ENCODE data around the gene AP4M1.
"Not testable (repeated sequence)": the region's sequence is repeated elsewhere in the genome, so short reads cannot be mapped to it uniquely, and the experiment has no call there.

AP4M1 gene

GRCh38 chr7:100127866-100128636 lies 26.6 kb downstream of the AP4M1 start:
- peak; percentile 63 for DNase-seq
- peak overlapping the region; percentile 99 for H3K4me3 Mint-ChIP-seq
- H3K27me3 Mint-ChIP-seq, result no peaks in the 10 kb centered on the region
- H3K4me1 Mint-ChIP-seq (ENCODE audit: low read depth), result peaks cover 40% of the 10 kb centered on the region
- H3K36me3 Mint-ChIP-seq (ENCODE audit: low read depth), result peaks cover 30% of the 10 kb centered on the region
- H3K27ac Mint-ChIP-seq, result peak overlapping the region; percentile 82
- no peaks in the 10 kb centered on the region for H3K9me3 Mint-ChIP-seq

GRCh38 chr7:100128637-100128963 lies 27.2 kb downstream of the AP4M1 start:
- Mint-ChIP-seq H3K36me3 (ENCODE audit: low read depth) (peaks cover 28% of the 10 kb centered on the region), H3K4me1 (ENCODE audit: low read depth) (peaks cover 40% of the 10 kb centered on the region), H3K4me3 (peak overlapping the region; percentile 99), H3K27me3 (no peaks in the 10 kb centered on the region), H3K9me3 (no peaks in the 10 kb centered on the region), H3K27ac (peak overlapping the region; percentile 82)
- DNase-seq, result no peak

DNA sequence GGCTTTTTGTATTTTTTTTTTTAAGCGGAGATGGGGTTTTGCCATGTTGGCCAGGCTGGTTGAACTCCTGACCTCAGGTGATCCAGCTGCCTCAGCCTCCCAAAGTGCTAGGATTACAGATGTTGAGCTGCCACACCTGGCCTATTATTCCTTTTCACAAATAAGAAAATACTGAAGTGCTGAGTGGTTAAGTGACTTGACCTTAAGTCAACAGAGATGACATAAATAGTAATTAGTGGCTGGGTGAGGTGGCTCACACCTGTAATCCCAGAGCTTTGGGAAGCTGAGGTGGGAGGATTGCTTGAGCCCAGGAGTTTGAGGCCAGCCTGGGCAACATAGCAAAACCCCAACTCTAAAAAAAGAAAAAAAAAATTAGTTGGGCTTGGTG lies 28.8 kb downstream of the AP4M1 start:
- Mint-ChIP-seq H3K4me1 (ENCODE audit: low read depth) (peaks cover 28% of the 10 kb centered on the region), H3K36me3 (ENCODE audit: low read depth) (peaks cover 15% of the 10 kb centered on the region)
- not testable (repeated sequence) for H3K4me3 Mint-ChIP-seq, DNase-seq, H3K9me3 Mint-ChIP-seq, H3K27me3 Mint-ChIP-seq, H3K27ac Mint-ChIP-seq

GRCh38 chr7:100130608-100131453 lies 29.4 kb downstream of the AP4M1 start:
- no peaks in the 10 kb centered on the region for H3K9me3 Mint-ChIP-seq
- H3K27ac Mint-ChIP-seq, result no peak overlapping the region
- DNase-seq, result peak; percentile 92
- H3K4me3 Mint-ChIP-seq, result peak overlapping the region; percentile 6
- H3K36me3 Mint-ChIP-seq (ENCODE audit: low read depth), result peaks cover 11% of the 10 kb centered on the region
- no peaks in the 10 kb centered on the region for H3K27me3 Mint-ChIP-seq
- peaks cover 24% of the 10 kb centered on the region for H3K4me1 Mint-ChIP-seq (ENCODE audit: low read depth)

DNA sequence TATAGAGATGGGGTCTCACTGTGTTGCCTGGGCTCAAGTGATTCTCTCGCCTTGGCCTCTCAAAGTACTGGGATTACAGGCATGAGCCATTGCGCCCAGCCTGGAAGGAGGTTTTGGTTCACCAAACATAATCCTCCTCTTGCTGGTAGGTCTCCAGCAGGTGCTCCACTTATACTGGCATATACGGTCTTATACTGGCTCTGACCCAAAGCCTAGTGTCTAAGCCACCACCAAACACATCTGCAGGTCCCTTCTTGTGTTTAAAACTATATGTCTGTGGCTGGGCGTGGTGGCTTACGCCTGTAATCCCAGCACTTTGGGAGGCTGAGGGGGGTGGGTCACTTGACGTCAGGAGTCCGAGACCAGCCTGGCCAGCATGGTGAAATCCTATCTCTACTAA lies 30.7 kb downstream of the AP4M1 start:
- Mint-ChIP-seq H3K27ac (no peak overlapping the region), H3K27me3 (no peaks in the 10 kb centered on the region), H3K36me3 (ENCODE audit: low read depth) (no peaks in the 10 kb centered on the region), H3K9me3 (no peaks in the 10 kb centered on the region), H3K4me3 (no peak overlapping the region), H3K4me1 (ENCODE audit: low read depth) (peaks cover 21% of the 10 kb centered on the region)
- no peak for DNase-seq

GRCh38 chr7:100132697-100133151 lies 31.3 kb downstream of the AP4M1 start:
- H3K27me3 Mint-ChIP-seq, result no peaks in the 10 kb centered on the region
- H3K36me3 Mint-ChIP-seq (ENCODE audit: low read depth), result no peaks in the 10 kb centered on the region
- peak; percentile 71 for DNase-seq
- H3K4me1 Mint-ChIP-seq (ENCODE audit: low read depth), result peaks cover 23% of the 10 kb centered on the region
- H3K9me3 Mint-ChIP-seq, result no peaks in the 10 kb centered on the region
- no peak overlapping the region for H3K4me3 Mint-ChIP-seq
- H3K27ac Mint-ChIP-seq, result no peak overlapping the region

GRCh38 chr7:100137851-100138760 lies 36.7 kb downstream of the AP4M1 start:
- H3K4me3 Mint-ChIP-seq, result no peak overlapping the region
- no peak for DNase-seq
- H3K27me3 Mint-ChIP-seq, result no peaks in the 10 kb centered on the region
- H3K36me3 Mint-ChIP-seq (ENCODE audit: low read depth), result no peaks in the 10 kb centered on the region
- no peak overlapping the region for H3K27ac Mint-ChIP-seq
- peaks cover 17% of the 10 kb centered on the region for H3K4me1 Mint-ChIP-seq (ENCODE audit: low read depth)
- no peaks in the 10 kb centered on the region for H3K9me3 Mint-ChIP-seq

DNA sequence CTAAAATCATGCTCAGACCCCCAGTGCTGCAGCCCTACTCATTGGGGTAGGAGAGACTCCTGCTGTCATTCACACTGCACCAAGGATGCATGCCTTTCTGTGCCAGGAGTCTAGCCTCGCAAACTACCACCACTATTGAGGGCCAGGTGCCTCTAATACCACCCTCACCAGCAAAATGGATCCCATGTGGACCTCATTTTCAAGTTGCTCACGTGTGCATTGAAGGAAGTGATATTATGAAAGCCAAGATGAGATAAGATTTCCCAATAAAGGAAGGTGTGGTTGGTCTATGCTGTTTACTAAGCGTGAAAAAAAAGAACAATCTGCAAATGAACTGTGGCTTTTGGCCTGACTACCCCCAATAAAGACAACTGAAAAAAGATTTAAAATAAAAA lies 40.1 kb downstream of the AP4M1 start:
- Mint-ChIP-seq H3K36me3 (ENCODE audit: low read depth) (no peaks in the 10 kb centered on the region), H3K4me3 (no peak overlapping the region), H3K4me1 (ENCODE audit: low read depth) (peaks cover 17% of the 10 kb centered on the region)

GRCh38 chr7:100142461-100142860 lies 41.0 kb downstream of the AP4M1 start:
- no peaks in the 10 kb centered on the region for H3K27me3 Mint-ChIP-seq
- no peak for DNase-seq
- no peak overlapping the region for H3K4me3 Mint-ChIP-seq
- H3K27ac Mint-ChIP-seq, result no peak overlapping the region
- H3K4me1 Mint-ChIP-seq (ENCODE audit: low read depth), result peaks cover 17% of the 10 kb centered on the region
- no peaks in the 10 kb centered on the region for H3K9me3 Mint-ChIP-seq
- no peaks in the 10 kb centered on the region for H3K36me3 Mint-ChIP-seq (ENCODE audit: low read depth)

More for the DNA sequence above, 40.1 kb downstream of the AP4M1 start:
- no peak for DNase-seq
- H3K9me3 Mint-ChIP-seq, result no peaks in the 10 kb centered on the region
- no peak overlapping the region for H3K27ac Mint-ChIP-seq
- H3K27me3 Mint-ChIP-seq, result no peaks in the 10 kb centered on the region

GRCh38 chr7:100146350-100146749 lies 44.9 kb downstream of the AP4M1 start:
- H3K27ac Mint-ChIP-seq, H3K4me3 Mint-ChIP-seq, DNase-seq, H3K27me3 Mint-ChIP-seq, H3K9me3 Mint-ChIP-seq: not testable (repeated sequence)
- Mint-ChIP-seq H3K36me3 (ENCODE audit: low read depth) (peaks cover 17% of the 10 kb centered on the region), H3K4me1 (ENCODE audit: low read depth) (peaks cover 23% of the 10 kb centered on the region)

DNA sequence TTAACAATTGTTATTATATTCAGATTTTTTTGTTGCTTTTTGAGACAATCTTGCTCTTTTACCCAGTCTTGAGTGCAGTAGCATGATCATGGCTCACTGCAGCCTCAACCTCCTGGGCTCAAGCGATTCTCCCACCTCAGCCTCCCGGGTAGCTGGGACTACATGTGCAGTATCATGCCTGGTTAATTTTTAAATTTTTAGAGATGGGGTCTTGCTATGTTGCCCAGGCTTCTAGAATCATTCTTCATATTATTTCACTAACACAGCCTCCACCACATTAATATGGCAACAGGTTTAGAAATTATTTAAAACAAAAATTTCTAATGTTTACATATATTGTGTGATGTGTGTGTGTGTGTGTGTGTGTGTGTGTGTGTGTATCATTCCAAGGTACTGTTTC lies 45.8 kb downstream of the AP4M1 start:
- H3K4me1 Mint-ChIP-seq (ENCODE audit: low read depth), result peaks cover 26% of the 10 kb centered on the region
- no peaks in the 10 kb centered on the region for H3K9me3 Mint-ChIP-seq
- H3K36me3 Mint-ChIP-seq (ENCODE audit: low read depth), result peaks cover 25% of the 10 kb centered on the region
- H3K27me3 Mint-ChIP-seq, result no peaks in the 10 kb centered on the region
- H3K27ac Mint-ChIP-seq, result no peak overlapping the region
- DNase-seq, result no peak
- no peak overlapping the region for H3K4me3 Mint-ChIP-seq

- H3K4me1 Mint-ChIP-seq (ENCODE audit: low read depth), result peaks cover 31% of the 10 kb centered on the region
Observed at GRCh38 chr7:100148225-100148558, 46.7 kb downstream of the AP4M1 start.

DNA sequence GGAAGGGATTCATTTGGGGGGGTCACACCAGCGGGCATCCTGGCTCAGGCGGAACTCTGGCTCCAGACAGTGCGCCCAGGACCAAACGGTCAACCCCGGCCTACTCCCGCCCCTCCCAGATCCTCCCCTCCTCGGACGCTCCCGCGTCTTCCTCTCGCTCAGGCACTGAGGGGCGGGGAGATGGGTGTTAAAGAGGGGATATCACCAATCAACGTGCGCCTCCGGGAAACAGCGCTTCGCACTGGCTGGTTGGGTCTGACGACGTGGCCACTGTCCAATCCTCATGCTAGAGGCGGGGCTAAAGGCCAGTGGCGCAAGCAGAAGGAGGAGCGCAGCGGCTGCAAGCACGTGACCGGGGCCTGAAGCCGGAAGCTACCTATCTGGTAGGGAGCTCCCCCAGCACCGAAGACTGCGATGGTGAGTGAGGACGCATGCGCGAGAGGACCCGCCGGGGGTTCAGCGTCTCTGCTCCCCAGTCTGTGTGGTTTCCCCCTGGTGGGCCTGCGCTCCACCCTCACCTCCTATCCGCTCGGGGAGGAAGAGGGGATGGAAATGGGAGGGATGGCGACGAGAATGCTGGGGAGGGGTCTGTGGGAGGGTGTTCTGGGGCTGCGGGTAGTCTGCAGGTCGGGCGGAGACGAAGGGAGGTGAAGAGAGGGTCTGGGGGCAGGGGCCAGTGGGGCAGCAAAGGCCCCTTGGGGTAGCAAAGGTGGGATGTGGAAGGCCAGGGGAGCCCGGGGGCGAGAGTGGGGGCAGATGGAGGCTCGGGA lies 47.3 kb downstream of the AP4M1 start, which contains the start of gene LAMTOR4:
LAMTOR4 (plus strand) TSS at position 360 of the 770 bp plus-strand sequence; CDS start at position 415, 55 bp downstream.
- Mint-ChIP-seq H3K9me3 (no peaks in the 10 kb centered on the region), H3K27me3 (no peaks in the 10 kb centered on the region), H3K36me3 (ENCODE audit: low read depth) (peaks cover 40% of the 10 kb centered on the region), H3K4me3 (peak within 1 kb of the TSS; percentile 99), H3K27ac (peak within 1 kb of the TSS; percentile 99), H3K4me1 (ENCODE audit: low read depth) (peaks cover 35% of the 10 kb centered on the region)
- DNase-seq, result peak; percentile 95

More at GRCh38 chr7:100148225-100148558, 46.7 kb downstream of the AP4M1 start:
- Mint-ChIP-seq H3K4me3 (peak overlapping the region; percentile 99), H3K36me3 (ENCODE audit: low read depth) (peaks cover 34% of the 10 kb centered on the region), H3K27ac (peak overlapping the region; percentile 99), H3K9me3 (no peaks in the 10 kb centered on the region), H3K27me3 (no peaks in the 10 kb centered on the region)
- no peak for DNase-seq

- Mint-ChIP-seq H3K9me3 (no peaks in the 10 kb centered on the region), H3K4me1 (ENCODE audit: low read depth) (peaks cover 64% of the 10 kb centered on the region), H3K4me3 (no peak overlapping the region), H3K27ac (peak overlapping the region; percentile 74), H3K27me3 (no peaks in the 10 kb centered on the region), H3K36me3 (ENCODE audit: low read depth) (peaks cover 75% of the 10 kb centered on the region)
- DNase-seq, result no peak
Observed at GRCh38 chr7:100152404-100152803, 51.0 kb downstream of the AP4M1 start.

Measured in activated T-cell treated with anti-CD3 and anti-CD28 coated beads, Interleukin-2, amount 50 U/mL, for 24 hours (primary cell).